Liver (tissue), 9 donors: ENCODE measurements around the gene TPT1. TPM values are rescaled to one million over a fixed set of nuclear protein-coding genes. Genes with fewer than 3 reads are reported as not detected.

Experiments
- DNase-seq: peaks from one replicate; pipeline ENCODE4 v3.0.0-alpha.2; 2017; ENCODE audit warnings: low spot score
- H3K27ac ChIP-seq, 2 donors: one replicate each; pipeline ENCODE4 v1.7.0; 2013; ENCODE audit warnings: inconsistent platforms in 2 of 2, low read length in 2 of 2, control low read depth in 1 of 2, low read depth in 1 of 2, mild to moderate bottlenecking in 1 of 2
- H3K27me3 ChIP-seq, 4 donors: one replicate each; pipeline versions ENCODE4 v1.6.1 to v1.7.0; 2013; ENCODE audit warnings: low read length in 3 of 4, inconsistent platforms in 1 of 4, mild to moderate bottlenecking in 1 of 4, moderate library complexity in 1 of 4; ENCODE audit not compliant: control insufficient read depth in 4 of 4, insufficient read depth in 4 of 4
- H3K36me3 ChIP-seq, 4 donors: one replicate each; pipeline versions ENCODE4 v1.6.1 to v1.7.0; 2013; ENCODE audit warnings: low read length in 3 of 4, mild to moderate bottlenecking in 3 of 4, low read depth in 1 of 4, moderate library complexity in 1 of 4; ENCODE audit not compliant: control insufficient read depth in 4 of 4, insufficient read depth in 3 of 4
- H3K4me1 ChIP-seq, 4 donors: one replicate each; pipeline versions ENCODE4 v1.6.1 to v1.7.0; 2013; ENCODE audit warnings: low read length in 3 of 4, mild to moderate bottlenecking in 3 of 4, moderate library complexity in 1 of 4; ENCODE audit not compliant: control insufficient read depth in 4 of 4, insufficient read depth in 4 of 4
- H3K4me3 ChIP-seq, 3 donors: one replicate each; pipeline versions ENCODE4 v1.6.1 to v1.7.0; 2013; ENCODE audit warnings: low read length in 3 of 3, control low read depth in 1 of 3, low read depth in 1 of 3, mild to moderate bottlenecking in 1 of 3
- H3K9ac ChIP-seq, 2 donors: one replicate each; pipeline ENCODE4 v1.7.0; 2013; ENCODE audit warnings: low read length in 2 of 2, mild to moderate bottlenecking in 2 of 2, moderate library complexity in 2 of 2, control low read depth in 1 of 2, low read depth in 1 of 2
- H3K9me3 ChIP-seq, 4 donors: one replicate each; pipeline versions ENCODE4 v1.6.1 to v1.7.0; 2013; ENCODE audit warnings: low read length in 3 of 4; ENCODE audit not compliant: control insufficient read depth in 4 of 4
- EGR1 ChIP-seq, 2 donors: IDR thresholded peaks; 2 replicates each; pipeline ENCODE4 v1.6.1; 2016 to 2018; ENCODE audit warnings: antibody characterized with exemption in 2 of 2, low read depth in 2 of 2
- FOXA1 ChIP-seq: IDR thresholded peaks from 2 replicates; pipeline ENCODE4 v1.6.1; 2016; ENCODE audit warnings: antibody characterized with exemption
- FOXA2 ChIP-seq: IDR thresholded peaks from 2 replicates; pipeline ENCODE4 v1.6.1; 2016; ENCODE audit warnings: antibody characterized with exemption
- GABPA ChIP-seq, 2 donors: IDR thresholded peaks in 1 of 2; conservative IDR thresholded peaks in 1 of 2; 2 replicates each; pipeline ENCODE4 v1.6.1; 2016; ENCODE audit warnings: antibody characterized with exemption in 2 of 2, mild to moderate bottlenecking in 1 of 2, moderate library complexity in 1 of 2
- HNF4A ChIP-seq, 2 donors: conservative IDR thresholded peaks; 2 replicates each; pipeline ENCODE4 v1.6.1; 2016; ENCODE audit warnings: antibody characterized with exemption in 2 of 2, mild to moderate bottlenecking in 2 of 2
- HNF4G ChIP-seq: IDR thresholded peaks from 2 replicates; pipeline ENCODE4 v1.6.1; 2016; ENCODE audit warnings: antibody characterized with exemption
- JUND ChIP-seq, 2 donors: IDR thresholded peaks; 2 replicates each; pipeline ENCODE4 v1.6.1; 2016; ENCODE audit warnings: antibody characterized with exemption in 2 of 2
- NR2F2 ChIP-seq: IDR thresholded peaks from 2 replicates; pipeline ENCODE4 v1.6.1; 2016; ENCODE audit warnings: antibody characterized with exemption
- RAD21 ChIP-seq, 2 donors: IDR thresholded peaks; 2 replicates each; pipeline ENCODE4 v1.6.1; 2016; ENCODE audit warnings: antibody characterized with exemption in 2 of 2, mild to moderate bottlenecking in 2 of 2
- RXRA ChIP-seq, 2 donors: IDR thresholded peaks; 2 replicates each; pipeline ENCODE4 v1.6.1; 2017 to 2018; ENCODE audit warnings: antibody characterized with exemption in 2 of 2, mild to moderate bottlenecking in 1 of 2
- SP1 ChIP-seq: IDR thresholded peaks from 2 replicates; pipeline ENCODE4 v1.6.1; 2018; ENCODE audit warnings: antibody characterized with exemption, mild to moderate bottlenecking
- TAF1 ChIP-seq: conservative IDR thresholded peaks from 2 replicates; pipeline ENCODE4 v1.6.1; 2016; ENCODE audit warnings: antibody characterized with exemption, mild to moderate bottlenecking
- YY1 ChIP-seq: IDR thresholded peaks from 2 replicates; pipeline ENCODE4 v1.6.1; 2016; ENCODE audit warnings: antibody characterized with exemption, mild to moderate bottlenecking
- WGBS: extraction: QIAGEN DNeasy Blood & Tissue Kit; methylation state at CpG from one replicate; pipeline ENCODE4 v1.1.7; 2013; 5-methylcytosine and 5-hydroxymethylcytosine counted together
- polyA plus RNA-seq, 2 donors: library from polyadenylated mRNA; stranded (reverse) in 1 of 2; unstranded in 1 of 2; fragments of 200-250 nt in 1 of 2; fragments of >200 nt in 1 of 2; fragmentation: Nextera tagmentation in 1 of 2; extraction: Ambion mirVana in 1 of 2; gene quantifications; one replicate each; pipeline versions ENCODE4 v1.2.1 to v1.2.3, GENCODE V29; 2013 to 2015
- total RNA-seq, 2 donors: library from RNA; depleted of rRNA; stranded (reverse); fragments of >200 nt; gene quantifications; one replicate each; pipeline ENCODE4 v1.2.3, GENCODE V29; 2014
- TF ChIP-seq, protein P1 (sequence below): IDR thresholded peaks from 2 replicates; pipeline ENCODE4 v1.6.1; 2016; ENCODE audit warnings: antibody characterized with exemption
- TF ChIP-seq, protein P2 (sequence below): IDR thresholded peaks from 2 replicates; pipeline ENCODE4 v1.6.1; 2016; ENCODE audit warnings: antibody characterized with exemption
- TF ChIP-seq, protein P3 (sequence below): IDR thresholded peaks from 2 replicates; pipeline ENCODE4 v1.6.1; 2016; ENCODE audit warnings: antibody characterized with exemption
- TF ChIP-seq, protein P4 (sequence below): IDR thresholded peaks from 2 replicates; pipeline ENCODE4 v1.6.1; 2016; ENCODE audit warnings: antibody characterized with exemption, mild to moderate bottlenecking
- TF ChIP-seq, protein P5 (sequence below): fragments of 150-350 bp; IDR thresholded peaks from 2 replicates; pipeline ENCODE4 v1.5.1; 2017; ENCODE audit warnings: improper control_type of control experiment, low read depth, low read length; ENCODE audit not compliant: missing input control
- donor health status: healthy.
- donor health status: healthy.
- donor health status: healthy.
- donor health status: healthy.
- donor health status: healthy.

TPT1 gene
- total and polyA plus RNA-seq, 4 donors: 1,382 to 2,885 (median 1,815) TPM

DNA sequence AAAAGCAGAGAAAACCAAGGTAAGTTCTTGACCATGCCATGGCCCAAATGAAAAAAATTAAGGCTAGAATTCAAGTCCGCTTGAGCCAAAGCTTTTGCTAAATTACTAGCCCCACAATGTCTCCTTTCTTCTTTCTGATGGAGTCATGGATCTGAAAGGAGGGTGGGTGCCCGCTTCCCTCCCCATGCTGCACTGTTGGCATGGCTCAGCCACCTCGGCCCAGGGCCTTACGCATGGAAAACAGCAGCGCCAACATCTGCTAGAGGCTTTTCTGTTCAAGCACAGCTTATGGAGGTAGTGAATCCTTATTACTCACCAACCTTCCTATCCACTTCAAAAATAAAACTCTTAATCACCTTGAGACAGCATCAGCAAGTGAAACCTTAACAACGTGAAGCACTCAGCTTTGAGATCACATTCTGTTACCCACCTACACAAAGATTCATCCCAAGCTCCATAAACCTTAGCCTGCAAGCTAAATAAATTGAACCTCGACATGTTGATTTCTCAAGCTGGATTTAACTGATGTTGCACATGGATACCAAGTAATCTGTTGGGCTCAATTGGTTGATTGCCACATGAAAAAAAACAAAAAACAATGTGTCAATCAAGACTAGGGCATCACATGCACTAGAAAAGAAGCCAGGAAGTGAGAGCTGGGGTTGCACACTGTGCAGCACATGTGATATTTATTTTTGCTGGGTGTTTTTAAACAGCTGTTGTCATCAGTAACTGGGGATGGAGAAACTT, 43.4 kb downstream of the TPT1 start:
- 92% methylated on average over 7 of the region's 7 CpGs for WGBS
- Histone ChIP-seq H3K27me3 (no peaks in the 10 kb centered on the region), H3K9me3 (no peaks in the 10 kb centered on the region), H3K4me1 (no peaks in the 10 kb centered on the region), H3K27ac (no peak overlapping the region), H3K36me3 (no peaks in the 10 kb centered on the region), H3K9ac (no peak overlapping the region), H3K4me3 (no peak overlapping the region)
- no peak for DNase-seq
- TF ChIP-seq HNF4A (conservative IDR thresholded peaks at IDR 0.05) (no peak), YY1 (no peak)
- TF ChIP-seq, protein P1, sequence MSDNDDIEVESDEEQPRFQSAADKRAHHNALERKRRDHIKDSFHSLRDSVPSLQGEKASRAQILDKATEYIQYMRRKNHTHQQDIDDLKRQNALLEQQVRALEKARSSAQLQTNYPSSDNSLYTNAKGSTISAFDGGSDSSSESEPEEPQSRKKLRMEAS: no peak

DNA sequence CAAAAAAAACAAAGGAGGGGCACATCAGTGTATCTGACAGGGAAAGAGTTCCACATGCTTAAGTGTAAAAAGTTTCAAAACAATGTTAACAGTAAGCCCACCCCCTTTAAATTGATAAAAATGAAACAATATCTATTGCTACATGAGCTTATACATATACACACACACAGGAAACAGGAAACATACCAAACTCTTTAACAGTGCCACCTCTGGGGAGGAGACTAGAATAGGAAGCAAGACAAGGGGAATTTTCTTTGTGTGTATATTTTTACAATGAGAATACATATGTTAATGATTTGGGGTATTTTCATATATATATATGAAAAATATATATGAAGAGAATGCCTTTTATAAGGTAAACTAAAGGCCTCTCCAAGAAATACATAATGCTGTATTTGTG, 44.7 kb downstream of the TPT1 start:
- Histone ChIP-seq H3K9ac (no peak overlapping the region), H3K9me3 (no peaks in the 10 kb centered on the region), H3K4me3 (no peak overlapping the region), H3K27me3 (no peaks in the 10 kb centered on the region), H3K36me3 (no peaks in the 10 kb centered on the region), H3K4me1 (no peaks in the 10 kb centered on the region), H3K27ac (no peak overlapping the region)
- DNase-seq: no peak
- TF ChIP-seq, protein P1: no peak
- TF ChIP-seq, protein P2, sequence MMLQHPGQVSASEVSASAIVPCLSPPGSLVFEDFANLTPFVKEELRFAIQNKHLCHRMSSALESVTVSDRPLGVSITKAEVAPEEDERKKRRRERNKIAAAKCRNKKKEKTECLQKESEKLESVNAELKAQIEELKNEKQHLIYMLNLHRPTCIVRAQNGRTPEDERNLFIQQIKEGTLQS: no peak
- TF ChIP-seq SP1: no peak
- no peak for TF ChIP-seq FOXA2
- no peak for TF ChIP-seq FOXA1
- no peak for TF ChIP-seq HNF4G
- TF ChIP-seq TAF1: no peak
- TF ChIP-seq NR2F2: no peak
- TF ChIP-seq HNF4A (conservative IDR thresholded peaks at IDR 0.05): no peak
- no peak for TF ChIP-seq EGR1 (IDR thresholded peaks at IDR 0.05; ENCODE audit: low read depth in 2 of 2)
- no peak for TF ChIP-seq YY1
- TF ChIP-seq, protein P3, sequence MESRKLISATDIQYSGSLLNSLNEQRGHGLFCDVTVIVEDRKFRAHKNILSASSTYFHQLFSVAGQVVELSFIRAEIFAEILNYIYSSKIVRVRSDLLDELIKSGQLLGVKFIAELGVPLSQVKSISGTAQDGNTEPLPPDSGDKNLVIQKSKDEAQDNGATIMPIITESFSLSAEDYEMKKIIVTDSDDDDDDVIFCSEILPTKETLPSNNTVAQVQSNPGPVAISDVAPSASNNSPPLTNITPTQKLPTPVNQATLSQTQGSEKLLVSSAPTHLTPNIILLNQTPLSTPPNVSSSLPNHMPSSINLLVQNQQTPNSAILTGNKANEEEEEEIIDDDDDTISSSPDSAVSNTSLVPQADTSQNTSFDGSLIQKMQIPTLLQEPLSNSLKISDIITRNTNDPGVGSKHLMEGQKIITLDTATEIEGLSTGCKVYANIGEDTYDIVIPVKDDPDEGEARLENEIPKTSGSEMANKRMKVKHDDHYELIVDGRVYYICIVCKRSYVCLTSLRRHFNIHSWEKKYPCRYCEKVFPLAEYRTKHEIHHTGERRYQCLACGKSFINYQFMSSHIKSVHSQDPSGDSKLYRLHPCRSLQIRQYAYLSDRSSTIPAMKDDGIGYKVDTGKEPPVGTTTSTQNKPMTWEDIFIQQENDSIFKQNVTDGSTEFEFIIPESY: no peak
- no peak for TF ChIP-seq JUND (IDR thresholded peaks at IDR 0.05)
- no peak for TF ChIP-seq GABPA (IDR thresholded peaks at IDR 0.05 in 1 of 2, conservative IDR thresholded peaks at IDR 0.05 in 1 of 2)
- TF ChIP-seq, protein P4, sequence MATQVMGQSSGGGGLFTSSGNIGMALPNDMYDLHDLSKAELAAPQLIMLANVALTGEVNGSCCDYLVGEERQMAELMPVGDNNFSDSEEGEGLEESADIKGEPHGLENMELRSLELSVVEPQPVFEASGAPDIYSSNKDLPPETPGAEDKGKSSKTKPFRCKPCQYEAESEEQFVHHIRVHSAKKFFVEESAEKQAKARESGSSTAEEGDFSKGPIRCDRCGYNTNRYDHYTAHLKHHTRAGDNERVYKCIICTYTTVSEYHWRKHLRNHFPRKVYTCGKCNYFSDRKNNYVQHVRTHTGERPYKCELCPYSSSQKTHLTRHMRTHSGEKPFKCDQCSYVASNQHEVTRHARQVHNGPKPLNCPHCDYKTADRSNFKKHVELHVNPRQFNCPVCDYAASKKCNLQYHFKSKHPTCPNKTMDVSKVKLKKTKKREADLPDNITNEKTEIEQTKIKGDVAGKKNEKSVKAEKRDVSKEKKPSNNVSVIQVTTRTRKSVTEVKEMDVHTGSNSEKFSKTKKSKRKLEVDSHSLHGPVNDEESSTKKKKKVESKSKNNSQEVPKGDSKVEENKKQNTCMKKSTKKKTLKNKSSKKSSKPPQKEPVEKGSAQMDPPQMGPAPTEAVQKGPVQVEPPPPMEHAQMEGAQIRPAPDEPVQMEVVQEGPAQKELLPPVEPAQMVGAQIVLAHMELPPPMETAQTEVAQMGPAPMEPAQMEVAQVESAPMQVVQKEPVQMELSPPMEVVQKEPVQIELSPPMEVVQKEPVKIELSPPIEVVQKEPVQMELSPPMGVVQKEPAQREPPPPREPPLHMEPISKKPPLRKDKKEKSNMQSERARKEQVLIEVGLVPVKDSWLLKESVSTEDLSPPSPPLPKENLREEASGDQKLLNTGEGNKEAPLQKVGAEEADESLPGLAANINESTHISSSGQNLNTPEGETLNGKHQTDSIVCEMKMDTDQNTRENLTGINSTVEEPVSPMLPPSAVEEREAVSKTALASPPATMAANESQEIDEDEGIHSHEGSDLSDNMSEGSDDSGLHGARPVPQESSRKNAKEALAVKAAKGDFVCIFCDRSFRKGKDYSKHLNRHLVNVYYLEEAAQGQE: no peak
- TF ChIP-seq RAD21 (IDR thresholded peaks at IDR 0.05): no peak
- TF ChIP-seq, protein P5, sequence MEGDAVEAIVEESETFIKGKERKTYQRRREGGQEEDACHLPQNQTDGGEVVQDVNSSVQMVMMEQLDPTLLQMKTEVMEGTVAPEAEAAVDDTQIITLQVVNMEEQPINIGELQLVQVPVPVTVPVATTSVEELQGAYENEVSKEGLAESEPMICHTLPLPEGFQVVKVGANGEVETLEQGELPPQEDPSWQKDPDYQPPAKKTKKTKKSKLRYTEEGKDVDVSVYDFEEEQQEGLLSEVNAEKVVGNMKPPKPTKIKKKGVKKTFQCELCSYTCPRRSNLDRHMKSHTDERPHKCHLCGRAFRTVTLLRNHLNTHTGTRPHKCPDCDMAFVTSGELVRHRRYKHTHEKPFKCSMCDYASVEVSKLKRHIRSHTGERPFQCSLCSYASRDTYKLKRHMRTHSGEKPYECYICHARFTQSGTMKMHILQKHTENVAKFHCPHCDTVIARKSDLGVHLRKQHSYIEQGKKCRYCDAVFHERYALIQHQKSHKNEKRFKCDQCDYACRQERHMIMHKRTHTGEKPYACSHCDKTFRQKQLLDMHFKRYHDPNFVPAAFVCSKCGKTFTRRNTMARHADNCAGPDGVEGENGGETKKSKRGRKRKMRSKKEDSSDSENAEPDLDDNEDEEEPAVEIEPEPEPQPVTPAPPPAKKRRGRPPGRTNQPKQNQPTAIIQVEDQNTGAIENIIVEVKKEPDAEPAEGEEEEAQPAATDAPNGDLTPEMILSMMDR: no peak
- TF ChIP-seq RXRA (IDR thresholded peaks at IDR 0.05): no peak
